Lower leg skin (tissue), 4 donors: ENCODE results near the gene TOGARAM2. TPM values are rescaled to one million over a fixed set of nuclear protein-coding genes. Genes with fewer than 3 reads are reported as not detected.

Experiments used
- DNase-seq, 2 donors: peaks; one replicate each; pipeline ENCODE4 v3.0.0-alpha.2; 2019; ENCODE audit warnings: low spot score in 2 of 2
- H3K4me3 ChIP-seq: fragments of 200-600 bp; sonication (generic); 2 replicates; pipeline ENCODE4 v1.5.1; 2017; ENCODE audit warnings: mild to moderate bottlenecking, low read depth; ENCODE audit not compliant: poor library complexity, severe bottlenecking
- CTCF ChIP-seq, 3 donors: fragments of 450-650 bp; IDR thresholded peaks; one replicate each; pipeline ENCODE4 v1.5.1; 2016; ENCODE audit warnings: antibody characterized with exemption in 3 of 3, mild to moderate bottlenecking in 3 of 3, moderate library complexity in 2 of 3
- POLR2A ChIP-seq, 2 donors: fragments of 450-650 bp; IDR thresholded peaks; one replicate each; pipeline ENCODE4 v1.6.1; 2016 to 2017; ENCODE audit warnings: antibody characterized with exemption in 2 of 2, mild to moderate bottlenecking in 1 of 2, moderate library complexity in 1 of 2
- WGBS, 2 donors: methylation state at CpG; one replicate each; pipeline ENCODE4 v1.1.5; 2018; 5-methylcytosine and 5-hydroxymethylcytosine counted together
- intact Hi-C: fragments of 100-400 bp; cut with DNase I; formaldehyde crosslinking; loops from one replicate; pipeline ENCODE4 v1.15.0; 2023; ENCODE audit warnings: low total_unique reads
- total RNA-seq, 4 donors: library from RNA; depleted of rRNA; stranded (reverse); fragments of >200 nt; gene quantifications; one replicate each; pipeline ENCODE4 v1.1.0, GENCODE V29; 2016

TOGARAM2 gene
- total RNA-seq, 4 donors from 2014 or later = 0.17 to 5.1 (median 1.7) TPM

GRCh38 chr2:29041161-29041660 is 60.1 kb downstream of the TOGARAM2 start:
- 85 to 98% methylated on average over 9 of the region's 9 CpGs for WGBS, 2 donors
- TF ChIP-seq CTCF (IDR thresholded peaks at IDR 0.05) (no peak), POLR2A (IDR thresholded peaks at IDR 0.05) (no peak)
- no peak overlapping the region for H3K4me3 ChIP-seq
- intact Hi-C loops = no loop called here
- no peak for DNase-seq

- TF ChIP-seq POLR2A (IDR thresholded peaks at IDR 0.05) = no peak
- TF ChIP-seq CTCF (IDR thresholded peaks at IDR 0.05) = no peak
- H3K4me3 ChIP-seq = no peak overlapping the region
- no peak for DNase-seq
- intact Hi-C loops = no loop called here
- WGBS, 2 donors = 44 to 54% methylated on average over 9 of the region's 9 CpGs
These were observed 61.5 kb downstream of the TOGARAM2 start for GRCh38 chr2:29042561-29043075.

GRCh38 chr2:29044459-29044858 is 63.4 kb downstream of the TOGARAM2 start:
- no peak for DNase-seq
- no peak for TF ChIP-seq CTCF (IDR thresholded peaks at IDR 0.05)
- no peak for TF ChIP-seq POLR2A (IDR thresholded peaks at IDR 0.05)
- no peak overlapping the region for H3K4me3 ChIP-seq
- WGBS, 2 donors = 91 to 93% methylated on average over 3 to 4 of the region's 4 CpGs
- intact Hi-C loops = no loop called here

- DNase-seq = no peak
- H3K4me3 ChIP-seq = no peak overlapping the region
- intact Hi-C loops = no loop called here
- TF ChIP-seq CTCF (IDR thresholded peaks at IDR 0.05) (no peak), POLR2A (IDR thresholded peaks at IDR 0.05) (no peak)
- 100% methylated on average over 1 to 2 of the region's 2 CpGs for WGBS, 2 donors
These were observed 65.2 kb downstream of the TOGARAM2 start for GRCh38 chr2:29046321-29046720.

GRCh38 chr2:29047083-29047845 is 66.2 kb downstream of the TOGARAM2 start:
- 87 to 91% methylated on average over 9 of the region's 9 CpGs for WGBS, 2 donors
- no peak for DNase-seq
- intact Hi-C loops = no loop called here
- TF ChIP-seq CTCF (IDR thresholded peaks at IDR 0.05) (no peak), POLR2A (IDR thresholded peaks at IDR 0.05) (no peak)
- no peak overlapping the region for H3K4me3 ChIP-seq
